ENCODE data around the gene NAA50.

The NAA50 gene

DNA sequence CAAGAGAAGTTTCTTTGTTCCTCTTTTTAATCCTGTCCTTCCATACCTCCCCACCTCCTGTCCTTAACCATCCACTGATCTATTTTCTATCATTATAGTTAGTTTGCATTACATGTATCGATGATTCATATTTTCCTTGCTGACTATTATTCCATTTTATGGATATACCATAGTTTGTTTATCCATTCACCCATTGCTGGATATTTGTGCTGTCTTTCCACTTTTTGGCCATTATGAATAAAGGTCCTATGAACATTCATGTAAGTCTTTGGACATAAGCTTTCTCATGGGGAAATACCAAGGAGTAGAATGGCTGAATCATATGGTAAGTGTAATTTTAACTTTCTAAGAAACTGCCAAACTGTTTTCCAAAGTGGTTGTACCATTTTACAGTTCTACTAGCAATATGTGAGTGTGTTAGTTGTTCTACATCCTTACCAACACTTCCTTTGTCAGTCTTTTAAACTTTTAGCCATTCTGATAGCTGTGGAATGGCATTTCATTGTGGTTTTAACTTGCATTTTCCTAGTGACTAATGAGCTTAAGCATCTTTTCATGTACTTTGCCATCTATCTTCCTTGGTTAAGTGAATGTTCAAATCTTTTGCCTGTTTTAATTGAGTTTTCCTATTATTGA is 12.5 kb upstream of the NAA50 start:
- H2AK5ac ChIP-seq (ENCODE audit: low read length, severe bottlenecking) = no peak overlapping the region
- no peak overlapping the region for H4K8ac ChIP-seq (ENCODE audit: low read length)
- no peak overlapping the region for H2AFZ ChIP-seq (ENCODE audit: low read depth, low read length)
- no peak overlapping the region for H2BK5ac ChIP-seq (ENCODE audit: low read depth, low read length, poor library complexity, severe bottlenecking)
- H3K14ac ChIP-seq (ENCODE audit: low read length in 2 of 2) = no peak overlapping the region
- H3K27ac ChIP-seq (ENCODE audit: low read length, poor library complexity, severe bottlenecking) = no peak overlapping the region
- no peak overlapping the region for H3K4me2 ChIP-seq (ENCODE audit: low read length, poor library complexity, severe bottlenecking)
- H3K36me3 ChIP-seq (ENCODE audit: control insufficient read depth in 1 of 2, insufficient read depth in 2 of 2, low read depth in 1 of 2, low read length in 2 of 2) = peaks cover 0 to 16% of the 10 kb centered on the region in 2 experiments
- no peak overlapping the region for H4K91ac ChIP-seq (ENCODE audit: low read length)
- no peak overlapping the region for H3K4me3 ChIP-seq (ENCODE audit: insufficient read depth in 1 of 2, low read depth in 1 of 2, low read length in 2 of 2)
- H2BK12ac ChIP-seq (ENCODE audit: low read length in 2 of 2) = no peak overlapping the region
- no peak overlapping the region for H2BK120ac ChIP-seq (ENCODE audit: low read depth, low read length)
- H3K4ac ChIP-seq (ENCODE audit: low read depth in 1 of 2, low read length in 2 of 2) = no peak overlapping the region
- no peak overlapping the region for H3K9ac ChIP-seq (ENCODE audit: low read length)
- H3K9me3 ChIP-seq (ENCODE audit: control insufficient read depth, low read length) = peaks cover 4% of the 10 kb centered on the region
- no peaks in the 10 kb centered on the region for H3K4me1 ChIP-seq (ENCODE audit: control insufficient read depth, insufficient read depth, low read depth, low read length)
- H3K79me1 ChIP-seq (replicated peaks; ENCODE audit: low read length, poor library complexity, severe bottlenecking) = peaks cover 15% of the 10 kb centered on the region
- DNase-seq = peak; percentile 64
- no CpG with 5 or more reads among the region's 1 CpG for WGBS
- H3K23ac ChIP-seq (ENCODE audit: low read length in 2 of 2) = no peak overlapping the region
- H2BK15ac ChIP-seq (ENCODE audit: low read depth, poor library complexity, severe bottlenecking) = no peak overlapping the region
- no peak overlapping the region for H3K18ac ChIP-seq (ENCODE audit: low read depth in 1 of 2, low read length in 2 of 2)
- no peaks in the 10 kb centered on the region for H3K27me3 ChIP-seq (ENCODE audit: control insufficient read depth in 1 of 2, insufficient read depth in 1 of 2, low read length in 2 of 2)

DNA sequence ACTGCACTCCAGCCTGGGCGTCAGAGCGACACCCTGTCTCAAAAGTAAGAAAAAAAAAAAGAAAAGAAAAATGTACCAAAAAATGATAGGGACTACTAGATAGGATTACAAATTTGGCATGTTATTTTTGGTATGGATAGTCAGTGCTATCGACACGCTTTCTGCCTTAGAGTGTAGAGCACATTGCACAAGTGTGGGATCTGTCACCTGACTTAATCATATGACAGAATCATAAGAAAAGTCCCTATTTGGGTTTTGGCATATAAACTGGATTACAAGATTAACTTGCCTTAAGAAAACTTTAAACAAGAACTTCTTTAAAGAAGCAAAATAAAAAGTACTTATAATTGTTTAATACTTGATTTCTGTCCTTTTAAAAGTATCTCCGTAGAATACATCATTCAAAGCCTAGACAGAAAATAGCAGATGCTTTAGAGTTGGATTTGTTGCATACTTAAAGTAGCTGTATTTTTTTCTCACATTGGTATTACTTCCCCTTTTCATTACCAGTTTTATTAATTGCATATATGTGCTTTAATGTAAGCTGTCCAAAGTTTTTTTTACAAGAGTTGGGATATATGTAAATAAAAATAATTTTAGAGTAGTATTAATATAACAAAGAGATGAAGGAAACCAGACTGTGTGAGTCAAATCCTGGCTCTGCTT is 8.6 kb upstream of the NAA50 start:
- 92% methylated on average over 4 of the region's 5 CpGs for WGBS
- Histone ChIP-seq H3K36me3 (ENCODE audit: control insufficient read depth in 1 of 2, insufficient read depth in 2 of 2, low read depth in 1 of 2, low read length in 2 of 2) (peaks cover 0 to 13% of the 10 kb centered on the region in 2 experiments), H3K4ac (ENCODE audit: low read depth in 1 of 2, low read length in 2 of 2) (no peak overlapping the region), H3K9me3 (ENCODE audit: control insufficient read depth, low read length) (peaks cover 4% of the 10 kb centered on the region), H3K4me3 (ENCODE audit: insufficient read depth in 1 of 2, low read depth in 1 of 2, low read length in 2 of 2) (no peak overlapping the region), H2BK120ac (ENCODE audit: low read depth, low read length) (no peak overlapping the region), H2BK12ac (ENCODE audit: low read length in 2 of 2) (no peak overlapping the region), H3K79me1 (replicated peaks; ENCODE audit: low read length, poor library complexity, severe bottlenecking) (peaks cover 17% of the 10 kb centered on the region), H4K91ac (ENCODE audit: low read length) (no peak overlapping the region), H3K4me1 (ENCODE audit: control insufficient read depth, insufficient read depth, low read depth, low read length) (no peaks in the 10 kb centered on the region), H2BK15ac (ENCODE audit: low read depth, poor library complexity, severe bottlenecking) (no peak overlapping the region), H3K23ac (ENCODE audit: low read length in 2 of 2) (no peak overlapping the region), H3K9ac (ENCODE audit: low read length) (peak overlapping the region; percentile 73), H3K27me3 (ENCODE audit: control insufficient read depth in 1 of 2, insufficient read depth in 1 of 2, low read length in 2 of 2) (no peaks in the 10 kb centered on the region), H3K4me2 (ENCODE audit: low read length, poor library complexity, severe bottlenecking) (no peak overlapping the region), H3K27ac (ENCODE audit: low read length, poor library complexity, severe bottlenecking) (no peak overlapping the region), H4K8ac (ENCODE audit: low read length) (no peak overlapping the region), H2AK5ac (ENCODE audit: low read length, severe bottlenecking) (no peak overlapping the region), H3K18ac (ENCODE audit: low read depth in 1 of 2, low read length in 2 of 2) (no peak overlapping the region), H2BK5ac (ENCODE audit: low read depth, low read length, poor library complexity, severe bottlenecking) (no peak overlapping the region), H3K14ac (ENCODE audit: low read length in 2 of 2) (no peak overlapping the region), H2AFZ (ENCODE audit: low read depth, low read length) (no peak overlapping the region)
- no peak for DNase-seq

DNA sequence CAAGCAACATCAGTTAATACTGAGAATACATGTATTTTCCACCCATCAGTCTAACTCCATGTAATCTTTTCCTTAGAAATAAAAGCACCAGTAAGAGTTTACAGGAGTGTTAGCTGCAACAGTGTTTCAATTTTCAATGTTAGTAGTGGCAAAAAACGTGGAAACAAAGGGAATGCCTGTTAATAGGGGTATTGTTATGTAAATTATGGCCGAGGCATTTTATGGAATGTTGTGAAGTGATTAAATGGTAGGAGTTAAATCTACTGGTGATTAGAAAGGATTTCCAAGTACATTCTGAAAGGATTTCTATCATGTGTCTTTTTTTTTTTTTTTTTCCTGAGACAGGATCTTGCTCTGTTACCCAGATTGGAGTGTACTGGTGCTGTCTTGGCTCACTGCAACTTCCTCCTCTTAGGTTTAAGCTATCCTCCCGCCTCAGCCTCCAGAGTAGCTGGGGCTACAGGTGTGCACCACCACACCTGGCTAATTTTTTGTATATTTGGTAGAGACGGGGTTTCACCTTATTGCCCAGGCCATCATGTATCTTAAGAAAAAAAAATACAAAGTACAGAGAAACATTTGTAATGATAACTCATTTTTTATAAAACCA is 7.4 kb upstream of the NAA50 start:
- no peak overlapping the region for H4K91ac ChIP-seq (ENCODE audit: low read length)
- no peak overlapping the region for H4K8ac ChIP-seq (ENCODE audit: low read length)
- H3K23ac ChIP-seq (ENCODE audit: low read length in 2 of 2) = no peak overlapping the region
- H2AFZ ChIP-seq (ENCODE audit: low read depth, low read length) = no peak overlapping the region
- H3K4ac ChIP-seq (ENCODE audit: low read depth in 1 of 2, low read length in 2 of 2) = no peak overlapping the region
- H2BK120ac ChIP-seq (ENCODE audit: low read depth, low read length) = no peak overlapping the region
- no peak for DNase-seq
- H3K4me2 ChIP-seq (ENCODE audit: low read length, poor library complexity, severe bottlenecking) = no peak overlapping the region
- no peaks in the 10 kb centered on the region for H3K4me1 ChIP-seq (ENCODE audit: control insufficient read depth, insufficient read depth, low read depth, low read length)
- no peak overlapping the region for H2BK15ac ChIP-seq (ENCODE audit: low read depth, poor library complexity, severe bottlenecking)
- H2AK5ac ChIP-seq (ENCODE audit: low read length, severe bottlenecking) = no peak overlapping the region
- no peaks in the 10 kb centered on the region for H3K27me3 ChIP-seq (ENCODE audit: control insufficient read depth in 1 of 2, insufficient read depth in 1 of 2, low read length in 2 of 2)
- no peak overlapping the region for H3K4me3 ChIP-seq (ENCODE audit: insufficient read depth in 1 of 2, low read depth in 1 of 2, low read length in 2 of 2)
- H3K27ac ChIP-seq (ENCODE audit: low read length, poor library complexity, severe bottlenecking) = no peak overlapping the region
- peaks cover 17% of the 10 kb centered on the region for H3K79me1 ChIP-seq (replicated peaks; ENCODE audit: low read length, poor library complexity, severe bottlenecking)
- 60% methylated on average over 3 of the region's 4 CpGs for WGBS
- H3K9ac ChIP-seq (ENCODE audit: low read length) = peak overlapping the region; percentile 35
- no peak overlapping the region for H2BK12ac ChIP-seq (ENCODE audit: low read length in 2 of 2)
- no peak overlapping the region for H2BK5ac ChIP-seq (ENCODE audit: low read depth, low read length, poor library complexity, severe bottlenecking)
- H3K18ac ChIP-seq (ENCODE audit: low read depth in 1 of 2, low read length in 2 of 2) = no peak overlapping the region
- peaks cover 0 to 8% of the 10 kb centered on the region in 2 experiments for H3K36me3 ChIP-seq (ENCODE audit: control insufficient read depth in 1 of 2, insufficient read depth in 2 of 2, low read depth in 1 of 2, low read length in 2 of 2)
- H3K14ac ChIP-seq (ENCODE audit: low read length in 2 of 2) = no peak overlapping the region
- H3K9me3 ChIP-seq (ENCODE audit: control insufficient read depth, low read length) = peaks cover 4% of the 10 kb centered on the region

DNA sequence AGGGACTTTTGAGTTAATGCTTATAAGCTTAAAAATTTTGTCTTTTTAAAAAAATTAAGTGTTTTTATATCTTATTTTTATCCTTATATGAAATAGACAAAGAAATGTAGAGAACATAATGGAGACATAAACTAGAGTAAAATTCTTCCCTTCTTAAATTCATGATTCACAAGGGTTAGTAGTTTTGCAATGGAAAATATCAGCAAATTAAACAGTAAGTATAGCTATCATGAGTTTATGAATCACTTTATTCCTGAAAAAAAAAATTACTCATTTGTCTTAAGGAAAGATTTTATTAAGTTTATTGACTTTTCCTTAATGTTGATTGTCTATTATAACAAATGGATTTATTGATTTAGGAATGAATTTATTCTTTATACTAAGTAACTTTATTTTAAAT is 5.1 kb upstream of the NAA50 start:
- H3K4ac ChIP-seq (ENCODE audit: low read depth in 1 of 2, low read length in 2 of 2) = no peak overlapping the region
- no peak overlapping the region for H2BK12ac ChIP-seq (ENCODE audit: low read length in 2 of 2)
- H3K4me3 ChIP-seq (ENCODE audit: insufficient read depth in 1 of 2, low read depth in 1 of 2, low read length in 2 of 2) = no peak overlapping the region
- H3K79me1 ChIP-seq (replicated peaks; ENCODE audit: low read length, poor library complexity, severe bottlenecking) = peaks cover 12% of the 10 kb centered on the region
- H4K8ac ChIP-seq (ENCODE audit: low read length) = no peak overlapping the region
- no peak overlapping the region for H4K91ac ChIP-seq (ENCODE audit: low read length)
- H3K27me3 ChIP-seq (ENCODE audit: control insufficient read depth in 1 of 2, insufficient read depth in 1 of 2, low read length in 2 of 2) = no peaks in the 10 kb centered on the region
- no peak overlapping the region for H2AFZ ChIP-seq (ENCODE audit: low read depth, low read length)
- no peak overlapping the region for H3K27ac ChIP-seq (ENCODE audit: low read length, poor library complexity, severe bottlenecking)
- no peak overlapping the region for H3K18ac ChIP-seq (ENCODE audit: low read depth in 1 of 2, low read length in 2 of 2)
- no peaks in the 10 kb centered on the region for H3K9me3 ChIP-seq (ENCODE audit: control insufficient read depth, low read length)
- no peak overlapping the region for H3K14ac ChIP-seq (ENCODE audit: low read length in 2 of 2)
- peak overlapping the region; percentile 98 for H3K9ac ChIP-seq (ENCODE audit: low read length)
- H3K4me1 ChIP-seq (ENCODE audit: control insufficient read depth, insufficient read depth, low read depth, low read length) = no peaks in the 10 kb centered on the region
- no peak overlapping the region for H2BK5ac ChIP-seq (ENCODE audit: low read depth, low read length, poor library complexity, severe bottlenecking)
- no peak overlapping the region for H2AK5ac ChIP-seq (ENCODE audit: low read length, severe bottlenecking)
- H2BK120ac ChIP-seq (ENCODE audit: low read depth, low read length) = no peak overlapping the region
- no peak overlapping the region for H3K4me2 ChIP-seq (ENCODE audit: low read length, poor library complexity, severe bottlenecking)
- no peak overlapping the region for H2BK15ac ChIP-seq (ENCODE audit: low read depth, poor library complexity, severe bottlenecking)
- H3K36me3 ChIP-seq (ENCODE audit: control insufficient read depth in 1 of 2, insufficient read depth in 2 of 2, low read depth in 1 of 2, low read length in 2 of 2) = no peaks in the 10 kb centered on the region
- DNase-seq = no peak
- H3K23ac ChIP-seq (ENCODE audit: low read length in 2 of 2) = no peak overlapping the region
